HepG2 (cell line): Measurements from ENCODE around the gene FBXW10. TPM values are rescaled to one million over a fixed set of nuclear protein-coding genes. Genes with fewer than 3 reads are reported as not detected.
"Not testable (repeated sequence)": the region's sequence is repeated elsewhere in the genome, so short reads cannot be mapped to it uniquely, and the experiment has no call there.

Source experiments
- CBX1 ChIP-seq: IDR thresholded peaks from one replicate; pipeline ENCODE4 v1.6.1; 2016; ENCODE audit warnings: antibody characterized with exemption, low read depth
- CBX5 ChIP-seq: sonication (generic); formaldehyde crosslinking; IDR thresholded peaks from 2 replicates; pipeline ENCODE4 v1.4.0; 2020; ENCODE audit warnings: missing genetic modification reagents, borderline replicate concordance
- CREM ChIP-seq, 2 experiments: sonication (generic) in 1 of 2; formaldehyde crosslinking in 1 of 2; IDR thresholded peaks; 2 replicates each; pipeline versions ENCODE4 v1.4.0 to v1.6.1; 2016 to 2020; ENCODE audit warnings: antibody characterized with exemption in 1 of 2, mild to moderate bottlenecking in 1 of 2, missing genetic modification reagents in 1 of 2
- FOXK1 ChIP-seq: sonication (generic); formaldehyde crosslinking; IDR thresholded peaks from 2 replicates; pipeline ENCODE4 v1.4.0; 2020; ENCODE audit warnings: low read depth, missing genetic modification reagents, borderline replicate concordance
- KAT8 ChIP-seq: IDR thresholded peaks from 2 replicates; pipeline ENCODE4 v1.6.1; 2016; ENCODE audit warnings: missing genetic modification reagents, missing compliant biosample characterization
- KDM4B ChIP-seq: sonication (generic); formaldehyde crosslinking; IDR thresholded peaks from 2 replicates; pipeline ENCODE4 v1.4.0; 2020; ENCODE audit warnings: missing genetic modification reagents
- KLF16 ChIP-seq, 2 experiments: sonication (generic) in 1 of 2; formaldehyde crosslinking in 1 of 2; IDR thresholded peaks; 2 replicates each; pipeline versions ENCODE4 v1.6.1 to v1.8.0; 2016 to 2023; ENCODE audit warnings: missing genetic modification reagents in 2 of 2, missing compliant biosample characterization in 1 of 2
- MIER3 ChIP-seq: IDR thresholded peaks from 2 replicates; pipeline ENCODE4 v1.6.1; 2016; ENCODE audit warnings: missing compliant biosample characterization, borderline replicate concordance
- PHF20 ChIP-seq: sonication (generic); formaldehyde crosslinking; IDR thresholded peaks from 2 replicates; pipeline ENCODE4 v1.5.0; 2020; ENCODE audit warnings: mild to moderate bottlenecking, missing genetic modification reagents
- RXRA ChIP-seq: sonication (generic); formaldehyde crosslinking; IDR thresholded peaks from 2 replicates; pipeline ENCODE4 v1.5.1; 2020; ENCODE audit warnings: missing genetic modification reagents
- RXRB ChIP-seq: IDR thresholded peaks from 2 replicates; pipeline ENCODE4 v1.6.1; 2016; ENCODE audit warnings: borderline replicate concordance, missing genetic modification reagents, missing compliant biosample characterization
- SIN3B ChIP-seq: fragments of 150-350 bp; IDR thresholded peaks from 2 replicates; pipeline ENCODE4 v1.6.1; 2014; ENCODE audit warnings: low read length
- TAF1 ChIP-seq: sonication (generic); formaldehyde crosslinking; IDR thresholded peaks from 2 replicates; pipeline ENCODE4 v1.4.0; 2020; ENCODE audit warnings: missing genetic modification reagents
- TBX2 ChIP-seq: sonication (generic); formaldehyde crosslinking; IDR thresholded peaks from 2 replicates; pipeline ENCODE4 v1.5.0; 2020; ENCODE audit warnings: missing genetic modification reagents, mild to moderate bottlenecking, borderline replicate concordance
- TSC22D2 ChIP-seq: sonication (generic); formaldehyde crosslinking; IDR thresholded peaks from 2 replicates; pipeline ENCODE4 v1.5.1; 2020; ENCODE audit warnings: missing genetic modification reagents, mild to moderate bottlenecking, borderline replicate concordance
- YY1 ChIP-seq: IDR thresholded peaks from 2 replicates; pipeline ENCODE4 v1.6.1; 2011; ENCODE audit warnings: low read length, low read depth, moderate library complexity, mild to moderate bottlenecking; ENCODE audit not compliant: insufficient read depth, insufficient replicate concordance
- ZNF12 ChIP-seq: sonication (generic); formaldehyde crosslinking; IDR thresholded peaks from 2 replicates; pipeline ENCODE4 v1.5.0; 2020; ENCODE audit warnings: missing genetic modification reagents
- ZNF331 ChIP-seq: sonication (generic); formaldehyde crosslinking; IDR thresholded peaks from 2 replicates; pipeline ENCODE4 v1.4.0; 2020; ENCODE audit warnings: missing genetic modification reagents
- ZNF768 ChIP-seq: sonication (generic); formaldehyde crosslinking; IDR thresholded peaks from 2 replicates; pipeline ENCODE4 v1.4.0; 2020; ENCODE audit warnings: missing genetic modification reagents
- polyA plus RNA-seq, 8 experiments: library from polyadenylated mRNA; depleted of rRNA in 3 of 8; stranded (reverse) in 7 of 8; unstranded in 1 of 8; fragments of >200 nt; fragmentation: Illumina TruSeq in 4 of 8; extraction: Trizol in 4 of 8; gene quantifications; 2 replicates each; pipeline versions ENCODE4 v1.2.1 to v1.2.3, GENCODE V29; 2011 to 2016; ENCODE audit warnings: low read depth in 4 of 8, missing spikeins in 1 of 8, mixed read lengths in 1 of 8; ENCODE audit not compliant: insufficient read depth in 1 of 8
- total RNA-seq, 5 experiments: library from RNA; depleted of rRNA; stranded (reverse); fragments of >200 nt; fragmentation: Illumina TruSeq; extraction: Trizol; gene quantifications; 2 replicates each; pipeline ENCODE4 v1.2.3, GENCODE V29; 2016; ENCODE audit warnings: low read depth in 1 of 5
- TF ChIP-seq, protein P1 (sequence below): sonication (generic); formaldehyde crosslinking; IDR thresholded peaks from 2 replicates; pipeline ENCODE4 v1.4.0; 2020; ENCODE audit warnings: mild to moderate bottlenecking, missing genetic modification reagents
- TF ChIP-seq, protein P2 (sequence below): IDR thresholded peaks from 2 replicates; pipeline ENCODE4 v1.6.1; 2016; ENCODE audit warnings: missing genetic modification reagents, missing compliant biosample characterization
- TF ChIP-seq, protein P3 (sequence below): sonication (generic); formaldehyde crosslinking; IDR thresholded peaks from 2 replicates; pipeline ENCODE4 v1.4.0; 2020; ENCODE audit warnings: low read depth, mild to moderate bottlenecking, missing genetic modification reagents
- TF ChIP-seq, protein P4 (sequence below): sonication (generic); formaldehyde crosslinking; IDR thresholded peaks from 2 replicates; pipeline ENCODE4 v1.5.1; 2020; ENCODE audit warnings: missing genetic modification reagents, mild to moderate bottlenecking, borderline replicate concordance
- TF ChIP-seq, protein P5 (sequence below): IDR thresholded peaks from 2 replicates; pipeline ENCODE4 v1.6.1; 2012; ENCODE audit warnings: inconsistent platforms

Gene FBXW10
- total and polyA plus RNA-seq, 2 of the 13 experiments (the other 11 are each of a cell fraction or from before 2014, with no cell fraction given), result 0.04 to 0.17 TPM

DNA sequence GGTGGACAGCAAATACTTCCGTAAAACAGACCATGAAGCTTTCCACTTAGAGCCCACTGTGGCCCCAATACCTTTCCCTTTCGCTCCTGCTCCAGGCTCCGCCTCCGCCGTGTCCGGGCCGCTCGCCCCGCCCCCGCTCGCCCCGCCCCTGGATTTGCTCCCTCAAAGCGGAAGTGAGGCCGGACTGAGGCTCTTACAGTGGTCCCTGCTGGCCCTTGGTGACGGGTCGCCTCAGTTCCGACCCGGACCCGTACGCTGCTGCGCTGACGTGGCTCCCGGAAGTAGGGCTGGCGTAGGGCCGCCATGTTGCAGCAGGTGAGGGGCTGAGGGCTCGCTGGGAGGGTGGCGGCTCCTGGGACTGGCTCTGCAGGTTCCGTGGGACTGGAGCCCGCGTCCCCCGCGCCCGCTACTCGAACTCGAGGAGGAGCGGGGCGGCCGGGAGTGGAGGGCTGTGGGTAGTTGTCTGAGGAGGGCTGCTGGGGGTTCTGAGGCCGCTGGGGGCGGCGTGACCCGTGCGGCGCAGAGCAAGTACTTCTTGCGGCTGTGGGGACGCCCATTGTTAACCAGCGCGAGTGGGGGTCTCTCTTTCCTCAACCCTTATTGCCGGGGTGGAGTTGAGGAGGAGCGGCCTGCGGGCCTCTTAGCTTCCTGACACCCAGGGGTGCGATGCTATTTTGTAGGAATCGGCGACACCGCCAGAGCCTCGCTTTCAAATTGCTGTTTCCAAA is 37.3 kb downstream of the FBXW10 start, which contains the start of gene TVP23B (continued):
- TF ChIP-seq CBX5 (CRISPR knock-in tag) (peak; percentile 80; the same call in 1 of the 2 replicates), RXRB (peak; percentile 54; the same call in 1 of the 2 replicates), TBX2 (CRISPR knock-in tag) (peak; percentile 57; the same call in 1 of the 2 replicates), KAT8 (CRISPR knock-in tag) (peak; percentile 95), SIN3B (0 out of 2 replicates have a peak, but pooled peaks have one; percentile 37), TSC22D2 (CRISPR knock-in tag) (0 out of 2 replicates have a peak, but pooled peaks have one; percentile 33), TAF1 (CRISPR knock-in tag) (peak; percentile 78), KLF16 (CRISPR knock-in tag; IDR thresholded peaks at IDR 0.05) (peak in 1 of 2 experiments; percentile 53; a peak in 1 of 4 replicates), KDM4B (CRISPR knock-in tag) (peak; percentile 68; the same call in 1 of the 2 replicates), CBX1 (peak; percentile 93), YY1 (peak; percentile 91), PHF20 (CRISPR knock-in tag) (peak; percentile 89), ZNF768 (CRISPR knock-in tag) (peak; percentile 71; the same call in 1 of the 2 replicates), CREM (IDR thresholded peaks at IDR 0.05) (peak; percentile 79), ZNF12 (CRISPR knock-in tag) (peak; percentile 19; the same call in 1 of the 2 replicates), ZNF331 (CRISPR knock-in tag) (0 out of 2 replicates have a peak, but pooled peaks have one; percentile 44), MIER3 (CRISPR knock-in tag) (peak; percentile 58; the same call in 1 of the 2 replicates), FOXK1 (CRISPR knock-in tag) (peak; percentile 68; the same call in 1 of the 2 replicates), RXRA (CRISPR knock-in tag) (peak; percentile 61)
- TF ChIP-seq, protein P1, sequence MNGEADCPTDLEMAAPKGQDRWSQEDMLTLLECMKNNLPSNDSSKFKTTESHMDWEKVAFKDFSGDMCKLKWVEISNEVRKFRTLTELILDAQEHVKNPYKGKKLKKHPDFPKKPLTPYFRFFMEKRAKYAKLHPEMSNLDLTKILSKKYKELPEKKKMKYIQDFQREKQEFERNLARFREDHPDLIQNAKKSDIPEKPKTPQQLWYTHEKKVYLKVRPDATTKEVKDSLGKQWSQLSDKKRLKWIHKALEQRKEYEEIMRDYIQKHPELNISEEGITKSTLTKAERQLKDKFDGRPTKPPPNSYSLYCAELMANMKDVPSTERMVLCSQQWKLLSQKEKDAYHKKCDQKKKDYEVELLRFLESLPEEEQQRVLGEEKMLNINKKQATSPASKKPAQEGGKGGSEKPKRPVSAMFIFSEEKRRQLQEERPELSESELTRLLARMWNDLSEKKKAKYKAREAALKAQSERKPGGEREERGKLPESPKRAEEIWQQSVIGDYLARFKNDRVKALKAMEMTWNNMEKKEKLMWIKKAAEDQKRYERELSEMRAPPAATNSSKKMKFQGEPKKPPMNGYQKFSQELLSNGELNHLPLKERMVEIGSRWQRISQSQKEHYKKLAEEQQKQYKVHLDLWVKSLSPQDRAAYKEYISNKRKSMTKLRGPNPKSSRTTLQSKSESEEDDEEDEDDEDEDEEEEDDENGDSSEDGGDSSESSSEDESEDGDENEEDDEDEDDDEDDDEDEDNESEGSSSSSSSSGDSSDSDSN (CRISPR knock-in tag), result peak; percentile 79
- TF ChIP-seq, protein P2, sequence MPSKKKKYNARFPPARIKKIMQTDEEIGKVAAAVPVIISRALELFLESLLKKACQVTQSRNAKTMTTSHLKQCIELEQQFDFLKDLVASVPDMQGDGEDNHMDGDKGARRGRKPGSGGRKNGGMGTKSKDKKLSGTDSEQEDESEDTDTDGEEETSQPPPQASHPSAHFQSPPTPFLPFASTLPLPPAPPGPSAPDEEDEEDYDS, result peak; percentile 69
- TF ChIP-seq, protein P3, sequence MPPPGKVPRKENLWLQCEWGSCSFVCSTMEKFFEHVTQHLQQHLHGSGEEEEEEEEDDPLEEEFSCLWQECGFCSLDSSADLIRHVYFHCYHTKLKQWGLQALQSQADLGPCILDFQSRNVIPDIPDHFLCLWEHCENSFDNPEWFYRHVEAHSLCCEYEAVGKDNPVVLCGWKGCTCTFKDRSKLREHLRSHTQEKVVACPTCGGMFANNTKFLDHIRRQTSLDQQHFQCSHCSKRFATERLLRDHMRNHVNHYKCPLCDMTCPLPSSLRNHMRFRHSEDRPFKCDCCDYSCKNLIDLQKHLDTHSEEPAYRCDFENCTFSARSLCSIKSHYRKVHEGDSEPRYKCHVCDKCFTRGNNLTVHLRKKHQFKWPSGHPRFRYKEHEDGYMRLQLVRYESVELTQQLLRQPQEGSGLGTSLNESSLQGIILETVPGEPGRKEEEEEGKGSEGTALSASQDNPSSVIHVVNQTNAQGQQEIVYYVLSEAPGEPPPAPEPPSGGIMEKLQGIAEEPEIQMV (CRISPR knock-in tag), result peak; percentile 45; the same call in 1 of the 2 replicates
- TF ChIP-seq, protein P4, sequence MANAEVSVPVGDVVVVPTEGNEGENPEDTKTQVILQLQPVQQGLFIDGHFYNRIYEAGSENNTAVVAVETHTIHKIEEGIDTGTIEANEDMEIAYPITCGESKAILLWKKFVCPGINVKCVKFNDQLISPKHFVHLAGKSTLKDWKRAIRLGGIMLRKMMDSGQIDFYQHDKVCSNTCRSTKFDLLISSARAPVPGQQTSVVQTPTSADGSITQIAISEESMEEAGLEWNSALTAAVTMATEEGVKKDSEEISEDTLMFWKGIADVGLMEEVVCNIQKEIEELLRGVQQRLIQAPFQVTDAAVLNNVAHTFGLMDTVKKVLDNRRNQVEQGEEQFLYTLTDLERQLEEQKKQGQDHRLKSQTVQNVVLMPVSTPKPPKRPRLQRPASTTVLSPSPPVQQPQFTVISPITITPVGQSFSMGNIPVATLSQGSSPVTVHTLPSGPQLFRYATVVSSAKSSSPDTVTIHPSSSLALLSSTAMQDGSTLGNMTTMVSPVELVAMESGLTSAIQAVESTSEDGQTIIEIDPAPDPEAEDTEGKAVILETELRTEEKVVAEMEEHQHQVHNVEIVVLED (CRISPR knock-in tag), result peak; percentile 96
- TF ChIP-seq CREM (CRISPR knock-in tag; IDR thresholded peaks at IDR 0.05), result not testable (repeated sequence)
- TF ChIP-seq, protein P5, sequence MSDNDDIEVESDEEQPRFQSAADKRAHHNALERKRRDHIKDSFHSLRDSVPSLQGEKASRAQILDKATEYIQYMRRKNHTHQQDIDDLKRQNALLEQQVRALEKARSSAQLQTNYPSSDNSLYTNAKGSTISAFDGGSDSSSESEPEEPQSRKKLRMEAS, result peak; percentile 71
